Measurements from ENCODE around the gene PHLDB2.

The PHLDB2 gene

DNA sequence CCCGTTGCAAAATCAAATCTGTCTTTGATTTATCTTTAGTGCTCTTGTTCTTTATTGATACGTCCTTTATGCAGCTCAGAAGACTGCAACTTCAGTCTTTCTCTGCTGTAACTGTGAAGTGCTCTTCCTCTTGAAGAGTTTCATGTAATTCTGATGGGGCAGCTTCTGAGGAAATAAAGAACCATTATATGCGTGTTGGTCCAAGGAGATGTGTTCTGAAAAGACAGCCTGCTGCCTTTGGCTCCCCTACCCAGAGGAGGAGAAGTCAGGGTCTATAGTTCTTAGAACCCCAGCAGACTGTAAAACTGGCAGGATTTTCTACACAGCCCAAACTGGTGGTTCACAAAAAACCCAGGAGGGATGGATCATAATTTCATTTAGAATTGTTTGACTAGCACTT lies 97.4 kb downstream of the PHLDB2 start:
- DNase-seq (ENCODE audit: extremely low read depth in 1 of 2, low read depth in 1 of 2): no peak

GRCh38 chr3:111956995-111957734 lies 98.1 kb downstream of the PHLDB2 start:
- DNase-seq (ENCODE audit: extremely low read depth in 1 of 2, low read depth in 1 of 2): no peak

DNA sequence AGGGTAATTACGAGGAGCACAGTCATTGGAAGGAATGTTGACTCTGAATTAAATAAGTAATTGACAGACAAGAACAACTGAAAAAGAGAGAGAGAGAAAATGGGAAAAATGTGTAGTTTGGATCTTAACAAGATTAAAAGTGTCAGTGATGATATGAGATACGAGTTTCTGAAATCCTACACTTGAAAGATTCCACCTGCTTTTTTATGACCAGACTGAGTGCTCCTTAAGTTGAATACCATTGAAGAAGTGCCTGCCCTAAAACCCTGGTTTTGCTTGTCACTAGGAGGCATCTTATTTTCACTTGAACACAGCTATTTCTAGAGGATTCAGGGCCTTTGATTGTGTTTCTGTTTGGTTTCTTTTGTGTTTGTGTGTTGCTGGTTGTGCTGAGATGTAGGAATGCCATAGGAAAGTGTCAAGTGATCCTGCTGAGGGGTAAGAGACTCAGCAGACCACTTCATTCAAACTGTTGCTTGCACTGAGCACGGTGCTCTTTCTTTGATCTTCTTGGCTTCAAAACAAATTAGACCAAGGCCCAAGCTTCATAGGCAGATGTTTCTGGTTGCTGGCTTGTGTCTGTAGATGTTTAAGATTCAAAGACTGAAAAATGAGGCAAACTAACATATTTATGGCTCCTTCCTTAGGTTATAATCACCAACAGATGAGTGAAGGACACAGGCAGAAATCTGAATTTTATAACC lies 102.5 kb downstream of the PHLDB2 start:
- no peak for DNase-seq (ENCODE audit: extremely low read depth in 1 of 2, low read depth in 1 of 2)

DNA sequence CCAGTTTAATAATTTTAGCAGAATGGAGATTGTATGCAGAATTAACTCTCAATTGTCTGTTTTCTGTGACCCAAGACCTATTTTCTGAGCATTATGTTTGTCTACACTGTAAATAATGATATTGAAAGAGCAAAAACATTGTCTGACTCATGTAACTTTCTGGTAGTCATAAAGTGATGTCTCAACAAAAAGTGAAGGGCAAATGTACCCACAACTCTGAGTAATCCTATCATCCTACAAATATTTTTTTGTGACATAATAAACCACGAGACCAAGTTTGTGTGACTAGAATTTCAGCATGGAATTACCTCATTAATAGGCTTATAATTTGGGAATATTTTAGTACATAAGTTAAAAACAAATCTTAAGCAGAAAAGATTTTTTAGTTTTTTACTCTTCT lies 104.4 kb downstream of the PHLDB2 start:
- no peak for DNase-seq (ENCODE audit: extremely low read depth in 1 of 2, low read depth in 1 of 2)

GRCh38 chr3:111965484-111965883 lies 106.4 kb downstream of the PHLDB2 start:
- no peak for DNase-seq (ENCODE audit: extremely low read depth in 1 of 2, low read depth in 1 of 2)

GRCh38 chr3:111967068-111967467 lies 108.0 kb downstream of the PHLDB2 start:
- no peak for DNase-seq (ENCODE audit: extremely low read depth in 1 of 2, low read depth in 1 of 2)

GRCh38 chr3:111967651-111968274 lies 108.7 kb downstream of the PHLDB2 start:
- peak; percentile 29 to 70 for DNase-seq (ENCODE audit: extremely low read depth in 1 of 2, low read depth in 1 of 2)

DNA sequence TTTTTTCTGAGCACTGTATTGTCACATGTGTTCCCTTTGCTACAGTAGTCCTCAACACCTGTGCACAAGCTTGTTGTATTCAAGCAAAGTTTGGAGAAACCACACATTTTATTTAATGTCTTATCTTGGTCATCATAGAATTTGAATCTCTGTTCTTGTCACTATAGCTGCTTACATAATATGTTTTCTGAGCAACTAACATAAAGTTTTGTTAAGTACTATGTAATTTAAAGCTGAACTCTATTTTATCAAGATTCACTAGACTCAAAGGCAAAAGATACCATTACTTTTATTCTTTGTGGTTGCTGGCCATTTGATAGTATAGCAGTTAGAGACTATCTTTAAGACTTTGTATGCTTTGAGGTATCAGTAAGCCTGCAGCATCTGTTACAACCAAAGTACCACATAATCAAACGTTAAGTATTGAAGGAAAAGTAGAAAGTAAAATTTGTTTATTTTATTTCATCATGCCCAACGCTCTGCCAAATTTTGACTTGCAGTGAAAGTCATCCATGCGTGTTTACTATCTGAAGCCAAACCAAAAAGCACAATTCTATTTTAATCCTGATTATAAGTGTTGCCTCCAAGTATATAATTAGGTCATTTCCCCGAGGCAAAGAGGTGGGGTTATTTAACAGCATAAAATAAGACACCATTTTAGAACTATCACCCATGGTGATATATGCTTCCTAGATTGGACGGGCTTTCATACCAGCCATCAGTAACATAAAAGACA lies 109.4 kb downstream of the PHLDB2 start:
- no peak for DNase-seq (ENCODE audit: extremely low read depth in 1 of 2, low read depth in 1 of 2)

DNA sequence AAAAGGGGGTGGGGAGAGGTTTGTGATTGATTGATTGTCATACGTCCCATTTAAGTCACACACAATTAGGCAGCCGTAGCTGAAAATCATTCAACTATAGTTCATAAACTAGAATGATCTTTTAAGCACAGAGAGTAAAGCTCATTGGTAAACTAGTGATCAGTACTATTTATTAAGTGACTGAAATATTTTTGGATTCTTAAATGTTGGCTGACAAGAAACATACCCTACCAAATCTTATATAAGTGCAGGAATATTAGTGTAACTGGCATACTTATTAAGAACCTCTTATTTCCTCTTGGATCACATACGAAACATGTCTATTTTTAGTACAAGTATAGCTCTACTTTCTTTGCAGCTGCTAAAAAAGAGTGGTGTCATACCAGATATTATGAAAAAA lies 111.3 kb downstream of the PHLDB2 start:
- no peak for DNase-seq (ENCODE audit: extremely low read depth in 1 of 2, low read depth in 1 of 2)

GRCh38 chr3:111971533-111972130 lies 112.6 kb downstream of the PHLDB2 start:
- no peak for DNase-seq (ENCODE audit: extremely low read depth in 1 of 2, low read depth in 1 of 2)

- no peak for DNase-seq (ENCODE audit: extremely low read depth in 1 of 2, low read depth in 1 of 2)
Measured at GRCh38 chr3:111972891-111973290, 113.8 kb downstream of the PHLDB2 start.

DNA sequence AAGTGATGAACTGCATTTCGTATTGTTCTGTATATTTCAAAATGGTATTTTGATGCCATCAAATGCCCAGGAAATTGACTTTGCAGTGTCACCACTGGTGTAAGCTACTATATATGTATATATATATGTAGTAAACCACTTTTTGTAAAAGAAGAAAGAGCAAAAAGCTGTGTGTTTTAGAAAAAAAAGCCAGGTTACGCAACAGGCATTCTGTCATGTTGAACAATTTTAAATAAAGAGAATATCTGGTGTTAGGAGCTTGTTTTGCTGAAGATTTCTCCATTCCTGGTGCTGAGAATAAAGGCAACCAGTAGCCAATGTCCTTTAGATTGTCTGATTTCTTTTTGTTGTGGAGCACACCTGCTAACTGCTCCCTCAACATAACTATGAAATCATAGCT lies 116.1 kb downstream of the PHLDB2 start:
- no peak for DNase-seq (ENCODE audit: extremely low read depth in 1 of 2, low read depth in 1 of 2)

GRCh38 chr3:111976254-111976653 lies 117.2 kb downstream of the PHLDB2 start:
- DNase-seq (ENCODE audit: extremely low read depth in 1 of 2, low read depth in 1 of 2): no peak

DNA sequence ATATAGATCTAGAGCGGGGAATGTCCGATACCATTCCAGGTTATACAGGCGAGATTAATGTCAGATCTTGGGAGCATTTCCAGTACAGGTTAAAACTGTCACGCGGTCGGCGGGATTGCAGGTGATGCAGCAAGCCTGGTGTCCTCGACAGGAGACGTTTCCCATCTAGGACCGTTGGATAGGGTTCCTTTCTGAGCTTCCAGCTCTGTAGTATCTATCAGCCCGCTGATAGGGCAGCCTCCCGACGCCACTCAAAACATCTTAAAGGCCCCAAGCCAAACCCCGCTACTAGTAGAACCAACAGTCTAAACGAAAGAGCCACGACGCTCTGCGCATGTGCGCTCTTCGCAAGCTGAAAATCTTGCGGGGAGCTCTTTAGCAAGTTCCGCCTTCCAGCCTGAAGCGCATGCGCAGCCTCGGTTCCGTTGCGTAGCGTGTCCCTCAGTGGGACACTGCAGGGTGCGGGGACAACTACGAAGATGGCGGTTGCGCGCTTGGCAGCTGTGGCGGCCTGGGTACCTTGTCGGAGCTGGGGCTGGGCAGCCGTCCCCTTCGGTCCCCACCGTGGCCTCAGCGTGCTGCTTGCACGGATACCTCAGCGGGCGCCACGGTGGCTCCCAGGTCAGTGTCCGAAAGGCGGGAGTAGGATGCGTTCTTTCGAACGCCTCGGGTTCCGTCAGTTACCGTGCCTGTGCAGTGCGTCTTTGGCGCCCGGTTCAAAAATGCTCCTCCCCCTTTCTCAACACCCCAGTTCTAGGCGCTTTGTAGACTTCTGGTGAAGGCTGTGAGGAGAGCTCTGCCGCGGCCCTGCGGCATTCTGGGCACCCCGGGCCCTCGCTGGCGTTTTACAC lies 119.7 kb downstream of the PHLDB2 start, which contains the start of gene ABHD10:
ABHD10 (plus strand) TSS at position 444 of the 851 bp plus-strand sequence; CDS start at position 480, 36 bp downstream.
- peak; percentile 92 to 98 for DNase-seq (ENCODE audit: extremely low read depth in 1 of 2, low read depth in 1 of 2)

- no peak for DNase-seq (ENCODE audit: extremely low read depth in 1 of 2, low read depth in 1 of 2)
Measured at GRCh38 chr3:111979434-111980038, 120.5 kb downstream of the PHLDB2 start.

DNA sequence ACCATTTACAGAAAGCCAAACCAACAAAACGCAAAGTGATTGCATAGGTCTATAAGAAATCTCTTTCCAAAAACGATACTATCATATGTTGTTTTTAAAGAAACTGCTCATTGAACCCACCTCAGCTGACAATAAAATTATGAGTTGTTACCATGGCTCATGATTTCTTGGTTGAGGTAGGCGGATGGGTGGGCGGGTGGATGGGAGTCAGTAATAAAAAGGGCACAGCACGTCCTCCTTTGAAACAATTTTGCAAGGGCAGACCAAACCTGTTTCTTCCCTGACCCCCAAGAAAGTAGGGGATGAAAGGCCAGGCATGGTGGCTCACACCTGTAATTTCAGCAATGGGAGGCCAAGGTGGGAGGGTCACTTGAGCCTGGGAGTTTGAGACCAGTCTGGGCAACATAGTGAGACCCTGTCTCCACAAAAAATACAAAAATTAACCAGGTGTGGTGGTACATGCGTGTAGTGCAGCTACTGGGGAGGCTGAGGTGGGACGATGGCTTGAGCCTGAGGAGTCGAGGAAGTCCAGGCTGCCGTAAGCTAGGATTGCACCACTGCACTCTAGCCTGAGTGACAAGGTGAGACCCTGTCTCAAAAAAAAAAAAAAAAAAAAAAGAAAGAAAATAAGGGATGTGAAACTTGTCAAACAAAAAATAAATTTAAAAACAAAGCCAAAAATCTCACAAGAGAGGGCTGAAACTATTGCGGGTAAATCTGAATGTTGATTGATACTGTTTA lies 121.8 kb downstream of the PHLDB2 start:
- peak in 1 of 2 donors; percentile 30 for DNase-seq (ENCODE audit: extremely low read depth in 1 of 2, low read depth in 1 of 2)

GRCh38 chr3:111981457-111981763 lies 122.3 kb downstream of the PHLDB2 start:
- DNase-seq (ENCODE audit: extremely low read depth in 1 of 2, low read depth in 1 of 2): no peak

DNA sequence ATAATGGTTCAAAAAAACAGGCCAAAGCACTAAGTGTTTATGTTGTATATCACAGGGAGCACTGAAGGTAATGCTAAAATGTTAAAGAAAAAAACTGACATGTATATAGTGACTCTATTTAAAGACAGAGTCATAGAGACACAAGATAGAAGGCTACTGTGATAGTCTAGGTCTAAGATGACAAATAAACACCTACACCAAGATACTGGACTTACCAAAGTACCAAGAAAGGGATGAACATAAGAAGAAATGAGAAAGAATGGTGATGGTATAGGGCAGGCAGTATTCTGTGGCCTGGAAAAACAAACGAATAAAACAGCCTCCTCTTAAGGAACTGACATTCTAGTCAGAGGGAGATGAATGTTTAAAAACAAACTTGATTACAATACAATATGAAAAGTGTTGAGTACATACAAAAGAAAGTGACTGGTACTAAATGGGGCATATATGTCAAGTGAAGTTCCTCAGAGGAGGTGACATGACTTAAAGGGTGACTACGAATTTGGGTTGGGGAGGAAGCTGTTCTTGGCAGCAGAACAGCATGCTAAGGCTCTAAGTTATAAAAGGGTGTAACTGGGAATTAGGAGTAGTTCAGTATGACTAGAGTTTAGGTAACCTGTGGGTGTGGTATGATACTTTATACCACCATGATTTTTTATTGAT lies 125.7 kb downstream of the PHLDB2 start:
- no peak for DNase-seq (ENCODE audit: extremely low read depth in 1 of 2, low read depth in 1 of 2)
